KBM-7 (cell line): Measurements from ENCODE around the gene HDAC11.

Experiments used
- DNase-seq: peaks from one replicate; pipeline ENCODE4 v3.0.0-alpha.2; 2015
- in situ Hi-C: fragments of 300-500 bp; cut with MboI; formaldehyde crosslinking; loops from 2 replicates; pipeline ENCODE4 v1.14.3; 2020; ENCODE audit warnings: low sequenced_read_pairs, low pct_unique_long_range_greater_than_20kb, mixed read lengths

The HDAC11 gene

GRCh38 chr3:13501521-13501920, 21.4 kb downstream of the HDAC11 start:
- no peak for DNase-seq
- in situ Hi-C loops = no loop called here

- DNase-seq = no peak
- in situ Hi-C loops = no loop called here
Measured at GRCh38 chr3:13501958-13502790, 22.1 kb downstream of the HDAC11 start.

- no peak for DNase-seq
- in situ Hi-C loops = no loop called here
Measured at GRCh38 chr3:13502791-13503060, 22.6 kb downstream of the HDAC11 start.

- DNase-seq = no peak
- in situ Hi-C loops = no loop called here
Measured at GRCh38 chr3:13504161-13504831, 24.2 kb downstream of the HDAC11 start.

- no peak for DNase-seq
- in situ Hi-C loops = no loop called here
Measured at GRCh38 chr3:13505147-13506130, 25.3 kb downstream of the HDAC11 start.

GRCh38 chr3:13506239-13506638, 26.1 kb downstream of the HDAC11 start:
- DNase-seq = no peak
- in situ Hi-C loops = no loop called here

GRCh38 chr3:13506680-13507079, 26.6 kb downstream of the HDAC11 start:
- in situ Hi-C loops = no loop called here
- no peak for DNase-seq

- in situ Hi-C loops = no loop called here
- DNase-seq = no peak
Measured at GRCh38 chr3:13507247-13507569, 27.1 kb downstream of the HDAC11 start.

- DNase-seq = no peak
- in situ Hi-C loops = no loop called here
Measured at GRCh38 chr3:13507570-13508339, 27.6 kb downstream of the HDAC11 start.

- in situ Hi-C loops = no loop called here
- no peak for DNase-seq
Measured at GRCh38 chr3:13508496-13508895, 28.4 kb downstream of the HDAC11 start.

GRCh38 chr3:13509059-13509815, 29.1 kb downstream of the HDAC11 start:
- in situ Hi-C loops = no loop called here
- no peak for DNase-seq

- no peak for DNase-seq
- in situ Hi-C loops = no loop called here
Measured at GRCh38 chr3:13509816-13510192, 29.7 kb downstream of the HDAC11 start.

GRCh38 chr3:13512451-13512850, 32.3 kb downstream of the HDAC11 start:
- DNase-seq = no peak
- in situ Hi-C loops = no loop called here

GRCh38 chr3:13513051-13513912, 33.2 kb downstream of the HDAC11 start:
- in situ Hi-C loops = no loop called here
- no peak for DNase-seq

- in situ Hi-C loops = no loop called here
- DNase-seq = no peak
Measured at GRCh38 chr3:13513913-13514517, 33.9 kb downstream of the HDAC11 start.

GRCh38 chr3:13514639-13515435, 34.7 kb downstream of the HDAC11 start:
- no peak for DNase-seq

More at GRCh38 chr3:13514639-13515435, 34.7 kb downstream of the HDAC11 start:
- in situ Hi-C loops = no loop called here
